ENCODE data around the gene HES3. TPM values are rescaled to one million over a fixed set of nuclear protein-coding genes. Genes with fewer than 3 reads are reported as not detected.

The HES3 gene
- total RNA-seq, 1 donor, result not detected

DNA sequence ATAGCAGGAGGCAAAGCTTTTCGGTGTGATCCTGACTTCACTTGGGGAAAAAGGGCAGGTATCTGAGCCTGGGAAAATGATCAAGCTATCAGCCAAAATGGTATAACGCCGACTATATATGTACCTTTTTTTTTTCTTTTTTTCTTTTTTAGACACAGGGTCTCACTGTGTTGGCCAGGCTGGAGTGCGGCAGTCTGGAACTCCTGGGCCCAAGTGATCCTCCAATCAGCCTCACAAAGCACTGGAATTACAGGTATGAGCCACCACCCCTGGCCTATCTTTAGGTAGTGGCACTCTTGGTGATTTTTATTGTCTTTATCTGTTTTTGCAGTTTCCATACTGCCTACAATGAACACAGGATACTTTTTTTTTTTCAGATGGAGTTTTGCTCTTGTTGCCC is 6.9 kb upstream of the HES3 start:
- Histone ChIP-seq H3K4me3 (ENCODE audit: low read length) (no peak overlapping the region), H3K4me1 (ENCODE audit: insufficient read depth, low read length) (peaks cover 9% of the 10 kb centered on the region), H3K27me3 (ENCODE audit: insufficient read depth, low read length) (peaks cover 26% of the 10 kb centered on the region), H3K9me3 (ENCODE audit: low read depth, low read length) (no peaks in the 10 kb centered on the region)

DNA sequence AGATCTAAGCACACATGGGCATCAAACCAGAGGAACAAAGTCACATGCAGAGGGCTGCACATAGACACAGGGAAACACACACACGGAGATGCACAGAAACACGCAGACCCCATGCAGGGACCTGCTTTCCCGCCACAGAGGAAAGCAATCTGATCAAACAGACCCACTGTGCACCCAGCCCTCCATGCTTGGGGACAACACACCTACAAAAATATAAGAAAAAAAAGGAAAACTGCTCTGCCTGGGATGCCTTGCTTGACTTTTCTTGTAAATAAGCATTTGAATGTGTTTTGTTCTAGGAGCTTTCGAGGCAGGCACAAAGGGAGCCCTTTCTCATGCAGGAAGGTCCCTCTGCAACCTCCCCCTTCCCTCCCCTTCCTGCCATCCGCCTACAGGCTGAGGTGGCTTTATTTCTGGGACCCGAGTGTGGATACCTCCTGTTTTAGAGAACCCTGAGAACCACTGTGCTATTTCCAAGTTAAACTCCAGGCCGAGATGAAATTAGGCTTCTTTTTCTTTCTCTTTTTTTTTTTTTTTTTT is 4.7 kb upstream of the HES3 start:
- Histone ChIP-seq H3K4me3 (ENCODE audit: low read length) (no peak overlapping the region), H3K9me3 (ENCODE audit: low read depth, low read length) (no peaks in the 10 kb centered on the region), H3K4me1 (ENCODE audit: insufficient read depth, low read length) (peaks cover 9% of the 10 kb centered on the region), H3K27me3 (ENCODE audit: insufficient read depth, low read length) (peaks cover 40% of the 10 kb centered on the region)

GRCh38 chr1:6239950-6240768 is 3.8 kb upstream of the HES3 start:
- H3K27me3 ChIP-seq (ENCODE audit: insufficient read depth, low read length), result peaks cover 45% of the 10 kb centered on the region
- H3K4me3 ChIP-seq (ENCODE audit: low read length), result no peak overlapping the region
- H3K9me3 ChIP-seq (ENCODE audit: low read depth, low read length), result no peaks in the 10 kb centered on the region
- H3K4me1 ChIP-seq (ENCODE audit: insufficient read depth, low read length), result peaks cover 3% of the 10 kb centered on the region

GRCh38 chr1:6241107-6241886 is 2.7 kb upstream of the HES3 start:
- Histone ChIP-seq H3K9me3 (ENCODE audit: low read depth, low read length) (no peaks in the 10 kb centered on the region), H3K4me1 (ENCODE audit: insufficient read depth, low read length) (peaks cover 9% of the 10 kb centered on the region), H3K27me3 (ENCODE audit: insufficient read depth, low read length) (peaks cover 52% of the 10 kb centered on the region), H3K4me3 (ENCODE audit: low read length) (no peak overlapping the region)

DNA sequence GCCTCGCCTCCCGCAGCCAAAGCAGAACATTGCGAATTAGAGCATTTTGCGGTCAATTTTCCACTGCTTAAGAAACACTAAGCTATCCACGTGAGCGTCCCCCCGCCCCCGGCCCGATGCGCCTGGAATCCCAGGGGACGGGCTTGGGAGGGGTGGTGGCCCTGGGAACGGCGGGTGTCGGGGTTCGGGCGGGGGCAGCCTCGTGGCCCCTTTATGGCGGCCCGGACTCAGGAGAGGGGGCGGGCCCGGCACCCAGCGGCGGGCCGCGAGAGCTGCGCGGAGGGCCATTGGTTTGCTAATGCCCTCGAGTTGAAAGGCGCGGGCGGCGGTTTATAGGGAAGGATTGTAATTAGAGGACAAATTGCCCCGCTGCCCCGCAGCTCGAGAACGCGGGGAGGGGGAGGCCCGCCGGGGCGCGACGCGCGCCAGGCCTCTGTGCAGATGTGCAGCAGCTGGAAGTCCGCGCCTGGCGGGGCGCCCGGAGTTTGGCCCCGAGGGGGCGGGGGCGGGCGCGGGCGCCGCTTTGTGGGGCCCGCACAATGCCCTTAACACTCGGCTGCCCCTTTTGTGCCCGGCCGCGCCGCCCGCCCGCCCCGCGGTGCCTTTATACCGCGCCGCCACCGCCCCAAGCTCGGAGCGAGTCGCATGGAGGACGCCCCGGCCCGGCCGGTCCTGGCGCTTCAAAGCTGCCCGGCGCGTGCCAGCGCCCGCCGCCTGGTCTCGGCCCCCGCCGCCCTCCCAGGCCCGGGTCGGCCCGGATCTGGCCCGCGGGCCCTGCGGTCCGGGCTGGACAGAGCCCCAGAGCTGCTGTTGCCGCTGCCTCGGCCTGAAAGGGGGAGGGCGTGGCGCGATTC is 1.9 kb upstream of the HES3 start:
- peaks cover 59% of the 10 kb centered on the region for H3K27me3 ChIP-seq (ENCODE audit: insufficient read depth, low read length)

DNA sequence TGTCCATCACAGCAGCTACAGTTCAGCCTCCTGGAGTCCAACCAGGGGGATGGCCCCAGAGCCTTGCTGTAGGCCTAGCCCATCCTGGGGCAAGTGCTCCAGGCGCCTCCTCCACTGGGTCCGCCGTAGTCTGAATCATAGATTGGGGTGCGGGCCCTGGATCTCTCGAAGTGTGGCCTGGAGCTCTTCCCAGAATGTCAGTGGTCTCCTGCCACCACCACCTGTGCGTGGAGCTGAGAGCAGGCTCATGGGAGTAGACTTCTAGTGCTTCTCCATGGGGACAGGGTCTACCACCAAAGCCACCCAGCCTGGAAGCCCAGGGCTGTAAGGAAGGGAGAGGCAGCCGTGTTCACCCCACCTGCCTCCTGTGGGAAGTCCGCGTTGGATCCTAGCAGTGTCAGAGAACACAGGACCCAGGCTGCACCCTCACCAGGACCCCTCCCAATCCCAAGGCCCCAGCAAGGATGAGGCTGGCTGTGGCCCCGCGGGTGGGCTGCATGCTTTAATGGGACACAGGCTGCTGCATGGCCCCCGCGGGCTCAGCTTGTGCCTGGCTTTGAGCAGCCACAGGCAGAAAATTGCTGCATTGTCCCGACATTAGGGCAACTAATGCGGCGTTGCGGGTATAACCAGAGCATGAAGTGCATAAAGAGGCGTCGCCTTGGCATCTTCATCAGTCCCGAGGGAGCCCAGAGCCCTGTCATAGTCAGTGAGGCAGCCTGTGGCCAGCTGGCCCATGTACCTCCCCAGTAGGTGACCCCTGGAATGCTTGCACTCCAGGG is 735 bp upstream of the HES3 start:
- peaks cover 12% of the 10 kb centered on the region for H3K4me1 ChIP-seq (ENCODE audit: insufficient read depth, low read length)
- H3K4me3 ChIP-seq (ENCODE audit: low read length), result no peak overlapping the region
- H3K9me3 ChIP-seq (ENCODE audit: low read depth, low read length), result no peaks in the 10 kb centered on the region
- peaks cover 70% of the 10 kb centered on the region for H3K27me3 ChIP-seq (ENCODE audit: insufficient read depth, low read length)

More for the DNA sequence above, 1.9 kb upstream of the HES3 start:
- peaks cover 12% of the 10 kb centered on the region for H3K4me1 ChIP-seq (ENCODE audit: insufficient read depth, low read length)
- no peak overlapping the region for H3K4me3 ChIP-seq (ENCODE audit: low read length)
- H3K9me3 ChIP-seq (ENCODE audit: low read depth, low read length), result no peaks in the 10 kb centered on the region

DNA sequence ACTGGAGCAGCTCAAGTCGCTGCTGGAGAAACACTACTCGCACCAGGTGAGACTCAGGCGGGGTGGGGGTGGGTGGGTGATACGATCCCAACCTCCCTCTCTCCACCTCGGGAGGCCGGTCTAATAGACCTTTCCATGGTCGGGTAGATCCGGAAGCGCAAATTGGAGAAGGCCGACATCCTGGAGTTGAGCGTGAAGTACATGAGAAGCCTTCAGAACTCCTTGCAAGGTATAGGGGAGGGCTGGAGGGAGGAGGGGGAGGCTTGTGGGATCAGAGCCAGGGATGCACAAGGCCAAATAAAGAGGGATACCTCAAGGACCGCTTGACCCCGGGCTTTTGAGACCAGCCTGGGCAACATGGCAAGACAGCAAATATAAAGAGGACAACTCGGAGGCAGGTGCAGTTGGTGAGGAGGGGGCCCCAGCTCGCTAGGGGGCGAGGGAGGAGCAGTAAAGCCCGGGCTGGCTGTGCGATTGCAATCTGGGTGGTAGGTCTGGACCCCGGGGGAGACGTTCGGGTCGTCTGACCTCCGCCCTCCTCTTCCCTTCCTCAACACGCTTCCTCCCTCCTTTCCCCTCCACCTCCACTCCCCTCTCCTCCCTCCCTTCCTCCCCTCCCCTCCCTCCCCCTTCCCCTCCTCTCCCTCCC is 546 bp downstream of the HES3 start:
- Histone ChIP-seq H3K27me3 (ENCODE audit: insufficient read depth, low read length) (peaks cover 70% of the 10 kb centered on the region), H3K4me1 (ENCODE audit: insufficient read depth, low read length) (peaks cover 12% of the 10 kb centered on the region), H3K9me3 (ENCODE audit: low read depth, low read length) (no peaks in the 10 kb centered on the region), H3K4me3 (ENCODE audit: low read length) (no peak overlapping the region)

GRCh38 chr1:6245086-6245868 is 1.3 kb downstream of the HES3 start:
- Histone ChIP-seq H3K4me1 (ENCODE audit: insufficient read depth, low read length) (peaks cover 12% of the 10 kb centered on the region), H3K9me3 (ENCODE audit: low read depth, low read length) (no peaks in the 10 kb centered on the region), H3K4me3 (ENCODE audit: low read length) (no peak overlapping the region), H3K27me3 (ENCODE audit: insufficient read depth, low read length) (peaks cover 69% of the 10 kb centered on the region)

GRCh38 chr1:6245869-6246496 is 2.0 kb downstream of the HES3 start:
- Histone ChIP-seq H3K9me3 (ENCODE audit: low read depth, low read length) (no peaks in the 10 kb centered on the region), H3K27me3 (ENCODE audit: insufficient read depth, low read length) (peaks cover 65% of the 10 kb centered on the region), H3K4me3 (ENCODE audit: low read length) (no peak overlapping the region), H3K4me1 (ENCODE audit: insufficient read depth, low read length) (peaks cover 12% of the 10 kb centered on the region)

DNA sequence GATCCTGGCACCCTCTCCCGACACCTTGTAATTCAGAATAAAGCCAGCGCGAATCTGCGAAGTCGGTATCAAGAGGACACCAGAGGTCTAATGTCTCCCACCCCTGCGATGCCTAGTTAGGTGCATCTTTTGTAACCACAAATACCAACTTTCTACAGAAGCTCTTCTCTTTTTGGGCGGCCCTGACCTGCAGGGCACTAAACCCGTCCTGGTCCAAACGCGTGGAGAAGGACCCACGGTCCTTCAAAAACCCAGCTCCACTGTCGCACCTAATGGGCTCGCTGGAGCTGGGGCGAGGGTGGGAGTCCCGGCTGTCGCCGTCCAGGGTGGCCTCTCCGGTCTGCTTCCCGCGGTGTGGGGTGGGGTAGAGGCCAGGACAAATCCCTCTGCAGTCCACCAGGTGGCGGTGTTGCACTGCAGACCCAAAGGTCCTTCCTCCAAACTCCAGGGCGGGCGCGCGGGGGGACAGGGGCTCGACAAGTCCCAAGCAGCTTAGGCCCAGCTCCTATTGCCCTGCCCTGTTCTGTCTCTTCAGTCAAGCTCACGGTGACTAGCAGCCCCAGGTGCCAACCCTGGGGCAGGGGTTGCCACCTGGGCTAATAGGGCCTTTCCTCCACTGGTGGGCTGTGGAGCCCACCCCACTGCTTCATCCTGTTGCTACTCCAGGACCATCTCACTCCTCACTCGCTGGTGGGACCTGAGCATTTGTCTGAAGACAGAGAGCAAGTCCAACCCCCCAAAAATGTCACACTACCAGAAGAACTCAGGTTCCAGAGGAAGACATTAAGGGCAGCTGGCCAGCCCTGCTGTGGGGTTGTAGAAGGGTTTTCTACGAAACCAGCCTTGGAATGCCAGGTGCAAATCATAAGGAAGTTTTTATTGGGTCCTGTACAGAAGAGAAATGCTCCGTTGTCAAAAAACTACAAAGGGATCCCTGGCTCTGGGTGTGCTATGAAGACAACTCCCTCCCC is 2.8 kb downstream of the HES3 start:
- Histone ChIP-seq H3K4me3 (ENCODE audit: low read length) (no peak overlapping the region), H3K4me1 (ENCODE audit: insufficient read depth, low read length) (peaks cover 12% of the 10 kb centered on the region), H3K27me3 (ENCODE audit: insufficient read depth, low read length) (peaks cover 61% of the 10 kb centered on the region), H3K9me3 (ENCODE audit: low read depth, low read length) (no peaks in the 10 kb centered on the region)

- no peak overlapping the region for H3K4me3 ChIP-seq (ENCODE audit: low read length)
- H3K27me3 ChIP-seq (ENCODE audit: insufficient read depth, low read length), result peaks cover 61% of the 10 kb centered on the region
- no peaks in the 10 kb centered on the region for H3K9me3 ChIP-seq (ENCODE audit: low read depth, low read length)
- H3K4me1 ChIP-seq (ENCODE audit: insufficient read depth, low read length), result peaks cover 12% of the 10 kb centered on the region
Measured at GRCh38 chr1:6247651-6248050, 3.7 kb downstream of the HES3 start.

Data from mononuclear cell (primary cell).